ENCODE results near the gene RAP1A. TPM values are rescaled to one million over a fixed set of nuclear protein-coding genes. Genes with fewer than 3 reads are reported as not detected.

RAP1A gene
- total RNA-seq, 1 donor from 2014 or later, result 97.2 TPM

DNA sequence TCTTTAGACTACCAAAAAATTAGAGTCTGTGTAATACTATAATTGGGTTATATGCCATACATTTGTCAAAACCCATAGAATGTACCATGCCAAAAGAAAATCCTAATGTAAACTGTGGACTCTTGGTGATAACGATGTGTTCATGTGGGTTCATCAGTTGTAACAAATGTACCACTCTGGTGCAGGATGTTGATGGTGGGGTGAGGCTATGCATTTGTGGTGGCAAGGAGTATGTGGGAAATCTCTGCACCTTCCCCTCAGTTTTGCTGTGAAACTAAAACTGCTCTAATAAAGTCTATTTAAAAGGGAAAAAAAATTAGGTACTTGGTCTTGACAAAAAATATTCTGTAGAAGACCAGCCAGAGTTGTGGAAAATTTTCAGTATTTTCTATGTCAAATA is 76.2 kb downstream of the RAP1A start:
- no peak for ATAC-seq (ENCODE audit: poor library complexity)
- intact Hi-C loops (cut with DNase I), result no loop called here
- no peak for DNase-seq

DNA sequence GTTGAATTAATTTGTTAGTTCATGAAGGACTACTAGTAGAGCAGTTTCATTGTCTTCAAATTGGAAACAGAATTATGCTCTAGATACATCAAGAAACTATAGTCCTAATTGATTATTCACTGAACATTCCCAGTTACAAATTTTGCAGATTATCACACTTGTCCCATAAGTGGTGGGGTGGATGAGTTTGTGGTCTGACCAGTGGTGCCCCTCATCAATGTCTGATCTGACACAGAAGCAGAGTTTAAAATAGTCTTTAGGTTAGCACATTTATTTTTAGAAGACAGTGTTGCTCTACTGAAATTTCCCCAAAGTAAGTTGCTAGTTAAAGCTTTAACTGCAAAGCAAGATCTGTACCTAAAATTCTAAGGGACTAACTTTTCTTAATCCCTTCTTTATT is 76.7 kb downstream of the RAP1A start:
- DNase-seq, result no peak
- intact Hi-C loops (cut with DNase I), result no loop called here
- ATAC-seq (ENCODE audit: poor library complexity), result no peak

DNA sequence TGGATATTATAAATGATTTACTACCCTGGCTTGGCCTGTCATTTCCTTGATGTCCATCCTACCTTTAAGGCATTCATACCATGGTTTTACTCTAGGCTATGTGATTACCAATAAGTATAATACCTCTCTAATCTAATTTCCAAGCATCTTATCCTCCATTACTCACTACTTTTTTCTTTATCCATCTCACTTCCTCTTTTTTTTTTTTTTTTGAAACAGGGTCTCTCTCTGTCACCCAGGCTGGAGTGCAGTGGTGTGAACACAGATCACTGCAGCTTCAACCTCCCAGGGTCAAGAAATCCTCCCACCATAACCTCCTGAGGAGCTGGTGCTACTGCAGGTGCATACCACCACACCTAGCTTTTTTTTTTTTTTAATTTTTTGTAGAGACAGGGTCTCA is 79.7 kb downstream of the RAP1A start:
- intact Hi-C loops (cut with DNase I), result no loop called here
- no peak for ATAC-seq (ENCODE audit: poor library complexity)

DNA sequence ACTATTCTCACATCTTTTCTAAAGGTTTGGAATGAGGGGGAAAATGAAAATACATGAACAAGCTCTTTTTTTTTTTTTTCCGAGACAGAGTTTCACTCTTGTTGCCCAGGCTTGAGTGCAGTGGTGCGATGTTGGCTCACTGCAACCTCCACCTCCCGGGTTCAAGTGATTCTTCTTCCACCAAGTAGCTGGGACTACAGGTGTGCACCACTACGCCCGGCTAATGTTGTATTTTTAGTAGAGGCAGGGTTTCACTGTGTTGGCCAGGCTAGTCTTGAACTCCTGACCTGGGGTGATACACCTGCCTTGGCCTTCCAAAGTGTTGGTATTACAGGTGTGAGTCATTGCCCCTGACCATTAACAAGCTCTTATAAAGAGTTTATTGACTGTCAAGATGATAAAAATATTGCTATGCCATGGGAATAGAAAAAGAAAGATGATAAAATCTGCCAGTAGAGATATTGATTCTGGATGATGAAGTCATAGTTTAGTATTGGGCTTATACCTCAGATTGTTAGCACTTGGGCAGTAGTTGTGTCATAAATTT is 83.0 kb downstream of the RAP1A start:
- DNase-seq, result no peak
- intact Hi-C loops (cut with DNase I), result no loop called here
- no peak for ATAC-seq (ENCODE audit: poor library complexity)

More for the DNA sequence above, 79.7 kb downstream of the RAP1A start:
- DNase-seq, result no peak

DNA sequence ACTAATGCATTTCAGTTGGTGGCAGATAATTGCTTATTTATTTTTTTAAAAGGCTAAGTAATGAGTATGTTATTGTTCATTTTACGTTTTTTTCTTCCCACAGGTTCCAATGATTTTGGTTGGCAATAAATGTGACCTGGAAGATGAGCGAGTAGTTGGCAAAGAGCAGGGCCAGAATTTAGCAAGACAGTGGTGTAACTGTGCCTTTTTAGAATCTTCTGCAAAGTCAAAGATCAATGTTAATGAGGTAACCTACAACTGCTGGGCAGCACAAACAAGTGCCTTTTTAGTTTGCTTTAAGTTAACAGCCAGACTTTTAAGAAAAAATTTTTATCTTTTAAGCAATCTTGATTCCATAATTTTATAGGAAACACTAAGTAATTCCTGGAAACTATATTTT is 84.7 kb downstream of the RAP1A start:
- intact Hi-C loops (cut with DNase I), result no loop called here
- no peak for ATAC-seq (ENCODE audit: poor library complexity)

DNA sequence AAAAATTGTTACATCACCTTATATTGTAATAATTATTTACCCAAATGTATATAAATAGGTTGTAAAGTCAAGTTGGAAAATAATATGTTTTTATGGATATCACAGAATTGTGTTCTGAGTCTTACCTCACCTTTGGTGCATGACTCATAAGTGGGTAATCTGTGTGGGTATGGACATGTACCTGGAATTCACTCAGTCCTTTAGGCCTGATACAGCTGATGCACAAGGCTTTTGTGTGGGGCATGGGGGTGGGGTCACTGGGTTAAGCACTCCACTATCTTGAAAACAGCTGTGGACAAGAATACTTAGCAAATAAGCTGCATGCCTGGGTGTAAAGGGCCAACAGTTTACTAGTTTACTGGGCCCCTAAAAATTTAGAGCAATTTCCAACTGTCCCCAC is 85.2 kb downstream of the RAP1A start:
- intact Hi-C loops (cut with DNase I), result no loop called here
- ATAC-seq (ENCODE audit: poor library complexity) (no peak), DNase-seq (no peak)

More for the DNA sequence above, 84.7 kb downstream of the RAP1A start:
- DNase-seq, result no peak

DNA sequence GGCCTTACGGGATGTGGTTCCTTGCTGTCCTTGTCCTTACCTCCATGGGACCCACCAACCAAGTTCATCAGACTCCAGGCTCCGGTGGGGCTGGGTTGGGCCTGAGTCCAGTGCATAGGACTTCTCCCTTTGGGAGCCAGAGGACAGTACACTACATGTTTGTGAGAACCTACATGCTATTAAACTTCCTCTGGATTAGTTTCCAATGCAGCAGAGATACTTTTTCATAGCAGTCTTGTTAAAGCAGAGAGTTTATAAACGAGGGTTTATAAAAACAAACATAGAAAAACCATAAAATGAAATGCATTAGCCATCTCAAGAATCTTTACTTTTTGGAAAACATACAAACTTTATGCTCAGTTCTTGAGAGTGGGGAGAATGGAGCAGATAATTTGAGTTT is 86.3 kb downstream of the RAP1A start:
- intact Hi-C loops (cut with DNase I), result no loop called here

DNA sequence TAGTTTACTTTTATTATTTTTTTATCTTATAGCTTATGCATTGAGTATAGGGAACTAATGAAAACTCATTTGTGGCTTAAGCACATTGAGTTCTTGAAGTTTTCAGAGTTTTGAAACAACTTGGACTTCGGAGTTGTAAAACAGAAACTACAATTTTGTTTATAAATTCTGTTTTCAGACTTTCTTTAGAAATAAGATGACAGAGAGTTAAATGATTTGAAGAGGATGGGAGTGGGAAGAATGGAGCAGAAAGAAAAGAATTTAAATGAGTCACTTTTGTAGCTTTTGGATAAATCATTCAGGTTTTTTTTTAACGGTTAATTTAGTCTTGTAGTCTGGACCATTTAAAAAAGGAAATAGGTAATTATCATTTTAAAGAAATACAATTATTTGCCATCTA is 87.3 kb downstream of the RAP1A start:
- DNase-seq (no peak), ATAC-seq (ENCODE audit: poor library complexity) (no peak)
- intact Hi-C loops (cut with DNase I), result no loop called here

More for the DNA sequence above, 86.3 kb downstream of the RAP1A start:
- ATAC-seq (ENCODE audit: poor library complexity), result no peak
- no peak for DNase-seq

DNA sequence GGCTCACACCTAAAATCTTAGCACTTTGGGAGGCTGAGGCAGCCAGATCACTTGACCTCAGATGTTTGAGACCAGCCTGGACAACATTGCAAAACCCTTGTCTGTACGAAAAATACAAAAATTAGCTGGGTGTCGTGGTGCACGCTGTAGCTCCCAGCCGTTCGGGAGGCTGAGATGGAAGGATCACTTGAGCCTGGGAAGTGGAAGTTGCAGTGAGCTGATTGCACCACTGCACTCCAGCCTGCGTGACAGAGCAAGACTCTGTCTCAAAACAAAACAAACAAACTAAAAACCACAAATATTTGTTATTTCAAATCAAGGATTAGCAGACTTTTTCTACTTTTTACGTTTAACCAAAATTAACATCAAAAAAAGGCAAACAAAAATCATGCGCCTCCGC is 88.3 kb downstream of the RAP1A start:
- DNase-seq, result no peak
- intact Hi-C loops (cut with DNase I), result no loop called here
- ATAC-seq (ENCODE audit: poor library complexity), result no peak

DNA sequence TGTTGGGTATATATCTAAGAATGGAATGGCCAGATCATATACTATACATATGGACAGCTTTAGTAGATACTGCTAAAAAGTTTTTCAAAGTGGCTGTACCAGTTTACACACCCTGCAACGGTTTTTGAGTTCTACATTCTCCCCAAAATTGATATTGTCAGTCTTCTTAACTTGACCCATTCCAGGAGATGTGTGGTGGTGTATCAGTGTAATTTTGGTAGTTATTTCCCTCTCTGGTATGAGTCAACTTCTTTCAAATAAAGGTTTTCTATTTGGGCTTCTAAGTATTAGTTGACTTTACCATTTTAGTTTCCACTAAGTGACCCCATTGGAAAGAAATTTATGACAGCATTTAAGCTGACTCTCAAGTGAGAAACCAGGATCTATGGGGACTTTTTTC is 90.4 kb downstream of the RAP1A start:
- DNase-seq, result no peak
- ATAC-seq (ENCODE audit: poor library complexity), result no peak
- intact Hi-C loops (cut with DNase I), result no loop called here

DNA sequence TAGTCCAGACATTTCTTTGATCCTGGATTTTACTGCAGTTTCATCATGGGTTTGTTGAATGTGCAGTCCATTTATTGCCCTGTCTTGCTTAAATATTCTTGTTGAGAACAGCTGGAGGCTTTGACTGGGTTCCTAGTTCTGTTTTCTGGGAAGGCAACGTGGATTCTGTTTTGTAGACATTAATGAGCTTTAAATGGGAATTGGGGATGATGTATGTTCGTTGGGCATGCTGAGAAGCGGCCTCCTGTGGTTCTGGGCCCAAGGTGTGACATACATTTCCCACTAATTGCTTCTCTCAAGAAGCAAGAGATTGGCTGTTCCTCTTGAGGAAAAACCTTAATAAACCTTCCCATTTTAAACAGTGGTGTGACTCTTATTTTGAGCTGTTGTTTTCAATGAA is 96.7 kb downstream of the RAP1A start:
- DNase-seq, result no peak
- intact Hi-C loops (cut with DNase I), result loop anchor here (2.0 kb wide), 1 partner anchor 30 kb away; no protein-coding TSS in a partner anchor
- ATAC-seq (ENCODE audit: poor library complexity), result no peak

DNA sequence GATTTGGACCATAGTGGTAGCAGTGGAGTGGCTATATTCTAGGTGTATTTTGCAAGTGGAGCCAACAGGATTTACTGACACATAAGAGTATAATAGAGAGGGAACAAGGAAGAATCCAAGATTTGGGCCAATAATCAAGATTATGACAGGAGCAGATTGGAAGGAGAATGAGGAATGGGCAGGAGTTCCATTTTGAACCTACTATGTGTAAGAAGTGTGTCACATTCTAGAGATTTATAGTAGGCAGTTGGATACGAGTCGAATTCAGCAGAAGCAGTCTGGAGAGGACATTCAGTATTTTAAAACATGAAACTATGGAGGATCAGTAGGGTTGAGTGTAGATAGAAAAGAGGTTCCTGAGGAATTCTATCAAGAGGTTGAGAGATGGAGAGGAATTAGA is 97.9 kb downstream of the RAP1A start:
- intact Hi-C loops (cut with DNase I), result loop anchor here (2.0 kb wide), 1 partner anchor 29 kb away; no protein-coding TSS in a partner anchor
- ATAC-seq (ENCODE audit: poor library complexity), result no peak
- DNase-seq, result no peak

DNA sequence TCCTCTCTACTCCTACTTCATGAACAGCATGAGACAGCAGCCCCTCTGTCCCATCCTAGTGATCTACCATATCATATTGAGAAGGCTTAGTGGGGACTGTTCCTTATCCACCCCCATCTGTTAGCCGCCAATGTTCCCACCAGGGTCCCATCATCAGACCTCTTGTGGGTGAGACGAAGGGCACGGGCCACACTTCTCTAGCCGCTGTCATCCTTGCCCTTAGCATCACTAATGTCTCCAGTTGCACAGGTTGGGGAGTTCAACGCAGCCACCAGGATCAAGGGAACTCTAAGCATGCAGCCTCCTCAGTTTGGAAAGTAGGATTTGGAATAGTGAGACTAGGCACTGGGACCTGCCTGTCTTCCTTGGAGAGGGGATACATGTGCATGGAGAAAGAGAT is 99.5 kb downstream of the RAP1A start:
- intact Hi-C loops (cut with DNase I), result no loop called here
- DNase-seq (no peak), ATAC-seq (ENCODE audit: poor library complexity) (no peak)

DNA sequence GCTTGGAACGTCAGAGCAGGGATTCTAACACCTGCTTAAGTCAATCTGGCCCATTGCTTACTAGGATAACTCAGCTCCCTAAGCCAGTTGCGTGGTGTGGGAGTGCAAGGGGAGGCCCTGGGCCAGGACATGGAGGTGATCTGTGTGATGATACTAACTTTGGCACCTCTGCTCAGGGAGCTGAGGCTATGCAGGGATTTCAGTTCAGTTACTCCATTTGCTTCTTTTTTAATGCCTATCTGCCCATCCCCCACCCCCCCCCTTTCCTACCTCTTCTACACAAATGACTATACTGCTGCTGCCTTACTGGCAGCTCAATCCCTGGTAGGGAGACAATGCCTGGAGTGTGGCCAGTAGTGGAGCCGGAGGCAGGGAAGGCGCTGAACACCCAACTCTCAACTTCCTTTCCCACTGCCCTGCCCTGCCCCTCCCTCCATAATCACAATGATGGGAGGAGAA is 100.1 kb downstream of the RAP1A start:
- ATAC-seq (ENCODE audit: poor library complexity), result peak; percentile 6
- intact Hi-C loops (cut with DNase I), result no loop called here
- peak; percentile 62 for DNase-seq

DNA sequence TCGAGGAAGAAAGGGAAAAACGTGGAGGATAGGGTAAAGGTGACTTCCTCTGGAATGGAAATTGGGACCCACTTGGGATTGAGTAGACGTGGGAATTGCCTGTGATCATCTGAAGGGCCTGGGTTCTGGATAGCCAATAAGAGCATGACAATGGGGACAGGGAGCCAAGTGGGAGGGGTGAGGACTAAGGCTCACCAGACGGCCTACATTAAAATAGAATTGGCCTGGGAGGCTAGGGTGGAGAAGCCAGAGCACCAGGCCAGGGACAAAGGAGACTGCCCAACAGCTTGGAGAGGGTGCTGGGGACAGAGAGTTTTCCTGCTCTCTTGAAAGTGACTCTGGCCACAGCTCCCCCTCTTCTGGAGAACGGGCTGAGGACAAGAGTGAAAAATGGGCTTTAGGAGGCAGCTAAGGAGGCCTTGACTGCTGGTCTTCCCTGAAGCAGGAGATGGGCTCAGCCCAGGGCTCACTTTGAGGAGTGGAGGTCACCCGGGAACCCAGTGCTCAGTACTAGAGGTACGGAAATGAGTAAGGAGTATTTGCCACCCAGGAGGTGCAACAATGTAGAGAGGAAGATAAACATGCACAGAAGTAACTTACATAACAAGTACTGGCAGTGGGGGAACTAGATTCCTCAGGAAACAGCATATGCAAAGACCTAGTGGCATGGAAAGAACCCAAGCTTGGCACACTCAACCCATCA is 100.8 kb downstream of the RAP1A start:
- intact Hi-C loops (cut with DNase I), result no loop called here
- peak; percentile 66 for ATAC-seq (ENCODE audit: poor library complexity)
- DNase-seq, result peak; percentile 67

DNA sequence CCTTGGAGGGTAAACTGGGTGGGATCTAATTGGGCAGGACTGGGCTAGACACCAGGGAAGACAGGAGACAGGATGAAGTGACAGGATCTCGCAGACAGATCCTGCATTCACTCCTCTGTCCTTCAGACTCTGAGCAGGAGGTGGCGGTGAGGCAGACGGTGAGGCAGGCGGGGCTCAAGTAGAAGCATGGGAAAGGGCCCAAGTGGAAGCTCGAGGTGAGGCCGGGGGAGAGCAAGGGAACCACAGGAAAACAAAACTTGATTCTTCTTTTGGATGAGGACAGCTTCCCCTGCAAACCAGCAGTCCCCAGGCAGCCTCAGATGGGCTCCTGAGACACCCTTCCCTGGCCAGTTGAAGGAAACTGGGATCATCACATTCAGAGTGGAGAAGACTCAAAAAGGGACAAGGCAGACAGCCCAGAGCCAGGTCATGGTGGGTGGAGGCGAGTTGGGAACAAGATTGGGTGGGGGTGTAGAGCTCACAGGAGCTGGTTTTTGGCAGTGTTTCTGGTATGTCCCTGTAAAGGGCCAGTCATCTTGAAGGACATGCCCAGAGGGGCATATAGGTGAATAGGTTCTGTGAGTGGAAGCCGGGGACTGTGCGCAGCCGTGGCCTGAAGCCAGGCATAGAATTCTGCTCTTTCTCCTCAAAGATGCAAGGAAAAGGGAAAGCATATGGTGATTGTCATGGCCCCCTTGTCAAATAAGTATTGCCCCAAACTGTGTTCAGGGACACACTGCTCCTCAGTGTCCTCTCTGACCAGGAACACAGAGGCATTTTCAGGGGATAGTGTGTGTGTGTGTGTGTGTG is 101.6 kb downstream of the RAP1A start:
- intact Hi-C loops (cut with DNase I), result no loop called here
- peak; percentile 28 for ATAC-seq (ENCODE audit: poor library complexity)
- DNase-seq, result no peak

DNA sequence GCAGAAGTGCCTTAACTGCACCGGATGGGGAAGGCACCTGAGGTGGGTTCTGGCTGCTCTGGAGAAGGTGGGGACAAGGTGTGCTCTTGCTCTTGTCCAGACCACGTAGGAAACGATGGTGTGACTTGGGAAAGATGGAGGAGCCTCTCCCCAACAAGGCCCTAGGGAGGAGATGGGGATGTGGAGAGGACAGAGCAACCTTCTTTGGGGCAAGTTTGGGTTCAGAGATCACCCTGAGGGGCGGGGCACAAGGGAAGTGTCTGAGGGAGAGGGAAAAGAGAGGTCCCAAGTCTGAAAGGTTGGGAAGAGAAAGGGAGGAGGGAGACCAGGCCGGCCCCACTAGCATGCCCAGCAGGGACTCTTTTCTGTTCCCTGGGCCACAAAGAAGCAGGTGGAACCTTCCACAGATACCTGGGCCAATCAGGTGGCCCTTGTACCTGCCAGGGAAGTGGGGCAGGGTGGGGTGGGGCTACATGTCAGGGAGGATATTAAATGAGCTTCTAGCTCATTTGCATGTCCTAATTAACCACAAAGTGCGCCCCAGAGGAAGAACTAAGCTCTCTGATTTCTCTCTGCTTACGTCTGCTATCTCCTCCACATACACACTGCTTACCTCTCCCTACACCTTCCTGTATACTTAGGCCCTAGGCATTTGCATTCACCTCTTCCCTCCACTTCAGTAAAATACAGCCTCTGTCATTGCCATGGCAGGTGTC is 103.7 kb downstream of the RAP1A start:
- DNase-seq (no peak), ATAC-seq (ENCODE audit: poor library complexity) (no peak)
- intact Hi-C loops (cut with DNase I), result no loop called here

DNA sequence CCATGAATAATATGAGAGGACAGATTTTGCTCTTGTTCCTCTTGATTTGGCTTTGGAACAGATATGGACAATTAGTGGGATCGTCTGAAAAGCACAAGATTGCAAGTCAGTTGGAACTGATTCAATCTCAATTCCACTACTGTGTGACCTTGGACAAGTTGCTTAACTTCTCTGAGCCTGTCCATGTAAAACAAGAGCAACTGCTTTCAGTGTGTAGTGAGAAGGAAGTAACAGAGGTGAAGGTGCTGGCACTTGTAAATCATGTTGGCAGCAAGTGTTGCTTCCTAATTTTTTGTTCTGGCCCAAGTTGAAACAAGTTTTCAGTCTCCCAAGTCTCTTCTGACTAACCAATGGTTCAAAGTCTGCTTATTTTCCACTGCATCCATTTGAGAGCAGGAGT is 104.3 kb downstream of the RAP1A start:
- intact Hi-C loops (cut with DNase I), result no loop called here
- ATAC-seq (ENCODE audit: poor library complexity), result no peak
- DNase-seq, result no peak

DNA sequence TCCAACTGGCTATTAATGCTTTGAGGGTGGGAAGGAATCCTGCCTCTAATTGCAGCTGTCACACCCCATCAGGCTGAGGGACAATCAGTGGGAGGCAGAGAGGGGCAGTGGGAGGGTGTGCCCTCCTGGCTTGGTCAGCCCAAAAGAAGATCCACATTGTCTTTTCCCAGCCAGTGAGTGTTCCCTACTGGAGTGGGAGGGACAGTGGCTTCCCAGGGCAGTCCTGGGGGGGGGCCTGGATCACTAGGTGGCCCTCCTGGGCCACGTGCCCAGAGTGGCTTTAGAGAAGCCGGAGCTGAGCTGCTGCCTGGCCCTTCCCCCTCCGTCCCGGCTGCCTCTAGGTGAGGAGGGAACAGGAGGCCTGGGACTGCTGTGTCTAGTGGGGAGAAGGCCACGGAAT is 105.6 kb downstream of the RAP1A start:
- ATAC-seq (ENCODE audit: poor library complexity) (peak; percentile 62), DNase-seq (peak; percentile 83)
- intact Hi-C loops (cut with DNase I), result no loop called here

Measured in Right ventricle myocardium superior (tissue), 1 donor.